Glomerular visceral epithelial cell (primary cell): ENCODE measurements around the gene SLC43A2.

Source experiments
- DNase-seq: peaks from one replicate; pipeline ENCODE4 v3.0.0-alpha.2; 2016; ENCODE audit errors: extremely low spot score

The SLC43A2 gene

DNA sequence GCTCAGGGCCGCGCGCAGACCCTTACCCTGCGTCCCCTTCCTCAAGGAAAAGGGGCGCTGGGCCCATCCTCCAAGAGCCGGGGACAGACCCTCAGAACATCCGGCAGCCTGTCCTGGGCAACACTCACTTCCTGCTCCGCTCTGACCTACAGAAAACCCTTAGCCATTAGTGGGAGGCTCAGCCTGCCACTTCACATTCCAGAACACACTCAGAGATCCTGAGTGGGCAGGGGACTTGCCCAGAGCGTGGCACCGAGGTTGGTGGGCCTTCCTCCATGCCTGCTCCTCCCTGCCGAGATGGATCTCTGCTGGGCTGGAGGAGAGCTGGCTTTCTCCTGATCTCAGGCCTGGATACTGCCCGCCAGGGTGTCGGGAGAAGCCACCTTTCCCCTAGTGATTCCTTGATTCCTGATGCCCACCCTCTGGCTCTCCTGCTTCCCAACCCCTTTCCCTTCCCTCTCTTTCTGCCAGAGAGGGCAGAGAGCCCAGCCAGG is 15.4 kb upstream of the SLC43A2 start:
- peak; percentile 52 for DNase-seq

- DNase-seq = peak; percentile 37
Observed at GRCh38 chr17:1643293-1643998, 14.8 kb upstream of the SLC43A2 start.

- no peak for DNase-seq
Observed at GRCh38 chr17:1641065-1641403, 12.4 kb upstream of the SLC43A2 start.

DNA sequence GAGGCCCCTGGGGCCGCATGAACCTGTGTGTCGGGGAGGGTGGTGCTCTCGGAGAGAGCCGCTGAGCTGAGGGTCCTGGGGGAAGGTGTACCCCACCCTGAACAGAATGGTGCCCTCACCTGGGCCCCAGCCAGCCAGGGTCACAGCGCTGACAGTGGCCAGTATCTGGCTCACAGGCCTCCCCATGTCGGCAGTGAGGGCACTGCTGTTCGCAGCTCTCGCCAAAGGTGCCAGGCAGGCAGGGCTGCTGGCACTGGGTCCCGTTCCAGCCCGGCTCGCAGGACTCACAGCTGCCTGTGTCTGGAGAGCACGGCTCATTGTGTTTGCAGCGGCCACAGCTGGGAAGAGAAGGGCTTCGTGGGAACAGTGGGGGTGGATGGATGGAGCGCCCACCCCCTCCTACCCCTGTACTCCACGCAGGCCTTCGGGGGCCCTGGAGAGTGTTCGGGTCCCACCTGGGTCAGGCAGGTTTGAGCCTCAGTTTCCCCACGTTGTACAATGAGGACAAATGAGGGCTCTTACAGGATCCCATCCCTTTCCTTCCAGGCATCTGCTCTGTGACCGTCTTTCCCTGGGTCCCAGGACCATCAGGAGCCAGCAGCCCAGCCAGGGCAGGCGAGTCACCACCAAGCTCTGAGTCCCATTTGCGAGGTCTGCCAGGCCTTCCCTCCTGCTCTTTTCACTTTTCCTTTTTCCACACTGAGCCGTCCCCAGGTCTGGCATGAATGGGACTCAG is 11.9 kb upstream of the SLC43A2 start:
- DNase-seq = no peak

GRCh38 chr17:1639549-1640180 is 11.0 kb upstream of the SLC43A2 start:
- DNase-seq = peak; percentile 32

DNA sequence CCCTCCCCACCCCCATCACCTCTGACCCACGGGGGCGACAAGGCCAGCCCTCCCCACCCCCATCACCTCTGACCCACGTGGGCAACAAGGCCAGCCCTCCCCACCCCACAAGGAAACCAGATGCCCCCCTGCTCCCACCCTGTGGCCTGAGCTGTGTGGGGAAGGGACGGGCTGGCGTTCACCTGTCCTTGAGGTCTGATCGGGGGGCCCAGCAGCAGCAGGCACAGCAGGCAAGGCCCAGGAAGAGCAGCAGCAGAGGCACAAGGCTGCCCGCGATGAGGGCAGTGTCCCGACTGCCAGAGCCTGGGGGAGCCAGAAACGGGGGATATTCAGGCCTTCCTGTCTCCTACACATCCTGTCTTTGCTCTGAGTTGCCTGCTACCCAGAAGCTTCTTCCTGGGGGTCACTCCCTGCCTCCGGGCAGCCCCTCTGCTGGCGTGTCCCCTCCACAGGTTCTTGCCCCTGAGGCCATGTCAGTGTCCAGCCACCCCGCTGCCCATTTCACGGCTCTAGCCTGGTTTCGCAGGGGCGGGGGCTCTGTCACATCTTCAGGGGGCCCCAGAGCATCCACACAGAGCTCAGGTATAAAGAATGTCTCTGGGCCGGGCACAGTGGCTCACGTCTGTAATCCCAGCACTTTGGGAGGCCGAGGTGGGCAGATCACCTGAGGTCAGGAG is 10.1 kb upstream of the SLC43A2 start:
- DNase-seq = no peak

DNA sequence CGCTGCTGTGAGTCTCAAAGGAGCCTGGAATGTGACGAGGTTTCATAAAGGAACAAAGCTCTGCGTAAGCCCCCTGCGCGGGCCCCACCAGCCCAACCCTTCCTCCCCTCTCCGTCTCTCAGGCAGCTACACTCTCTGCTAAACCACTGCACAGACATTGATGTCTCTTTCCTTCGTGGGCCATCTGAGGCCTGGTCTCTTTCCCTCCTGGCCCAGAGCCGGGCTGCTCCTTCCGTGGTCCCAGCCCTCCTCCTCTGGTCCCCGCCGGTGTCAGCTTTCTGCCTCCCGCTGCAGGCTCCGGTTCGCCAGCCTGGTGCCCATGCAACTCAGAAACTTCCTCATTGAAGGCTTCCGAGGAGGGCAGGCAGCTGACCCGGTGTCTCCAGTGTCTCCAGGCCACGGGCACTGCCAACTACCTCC is 9.5 kb upstream of the SLC43A2 start:
- DNase-seq = no peak

GRCh38 chr17:1636732-1637285 is 8.2 kb upstream of the SLC43A2 start:
- DNase-seq = no peak

- no peak for DNase-seq
Observed at GRCh38 chr17:1635675-1636465, 7.2 kb upstream of the SLC43A2 start.

- DNase-seq = no peak
Observed at GRCh38 chr17:1634841-1635650, 6.4 kb upstream of the SLC43A2 start.

DNA sequence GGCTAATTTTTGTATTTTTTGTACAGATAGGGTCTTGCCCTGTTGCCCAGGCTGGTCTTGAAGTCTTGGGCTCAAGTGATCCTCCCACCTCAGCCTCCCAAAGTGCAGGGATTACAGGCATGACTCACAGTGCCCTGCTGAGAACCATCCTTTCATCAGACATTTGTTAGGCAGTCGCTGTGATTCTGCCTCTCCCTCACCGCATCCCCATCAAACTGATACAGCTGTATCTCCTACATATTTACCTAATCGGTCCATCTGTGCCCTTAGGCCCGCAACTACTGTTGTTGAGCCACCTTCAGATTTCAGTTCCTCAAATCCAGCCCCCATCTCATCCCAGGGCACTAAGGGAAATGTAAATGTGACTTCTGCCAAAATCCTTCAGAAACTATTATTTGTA is 2.0 kb upstream of the SLC43A2 start:
- no peak for DNase-seq

DNA sequence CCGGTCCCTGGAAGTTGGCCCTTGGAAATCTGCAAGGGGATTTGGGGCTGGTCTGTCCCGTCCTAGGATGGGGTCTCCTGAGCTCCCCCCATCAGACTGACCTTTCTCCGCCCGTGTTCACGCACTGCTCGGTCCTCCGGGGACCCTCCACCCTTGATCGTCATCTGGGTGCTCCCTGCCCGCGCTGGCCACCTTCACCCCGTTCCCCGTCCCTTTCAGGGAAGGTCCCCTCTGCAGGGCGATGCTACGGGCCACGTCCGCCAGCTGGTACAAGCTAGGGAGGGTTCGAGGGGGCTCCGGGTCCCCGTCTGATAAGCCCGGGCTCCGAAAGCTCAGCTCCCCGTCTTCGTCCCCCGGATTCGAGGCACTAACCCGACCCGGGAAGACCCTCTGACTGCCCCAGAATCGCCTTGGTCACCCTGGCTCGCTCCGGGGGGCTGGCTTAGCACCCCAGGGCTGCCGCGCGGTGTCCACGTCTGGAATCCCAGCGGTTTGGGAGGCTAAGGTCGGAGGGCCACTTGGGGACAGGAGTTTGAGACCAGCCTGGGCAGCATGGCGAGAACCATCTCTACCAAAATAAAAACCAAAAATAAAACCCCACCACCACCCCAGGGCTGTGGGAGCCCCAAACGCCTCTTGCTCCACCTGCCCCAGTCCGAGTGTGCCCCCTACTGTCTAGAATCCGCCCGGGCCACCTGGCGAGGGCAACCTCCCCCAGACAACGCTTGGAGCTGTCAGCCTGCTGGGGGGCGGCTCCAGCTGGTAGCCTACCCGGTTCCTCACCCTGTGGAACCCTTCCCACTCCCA is 1.1 kb upstream of the SLC43A2 start:
- DNase-seq = peak; percentile 63

- DNase-seq = peak; percentile 97
Observed at GRCh38 chr17:1628856-1629503, 346 bp upstream of the SLC43A2 start.

DNA sequence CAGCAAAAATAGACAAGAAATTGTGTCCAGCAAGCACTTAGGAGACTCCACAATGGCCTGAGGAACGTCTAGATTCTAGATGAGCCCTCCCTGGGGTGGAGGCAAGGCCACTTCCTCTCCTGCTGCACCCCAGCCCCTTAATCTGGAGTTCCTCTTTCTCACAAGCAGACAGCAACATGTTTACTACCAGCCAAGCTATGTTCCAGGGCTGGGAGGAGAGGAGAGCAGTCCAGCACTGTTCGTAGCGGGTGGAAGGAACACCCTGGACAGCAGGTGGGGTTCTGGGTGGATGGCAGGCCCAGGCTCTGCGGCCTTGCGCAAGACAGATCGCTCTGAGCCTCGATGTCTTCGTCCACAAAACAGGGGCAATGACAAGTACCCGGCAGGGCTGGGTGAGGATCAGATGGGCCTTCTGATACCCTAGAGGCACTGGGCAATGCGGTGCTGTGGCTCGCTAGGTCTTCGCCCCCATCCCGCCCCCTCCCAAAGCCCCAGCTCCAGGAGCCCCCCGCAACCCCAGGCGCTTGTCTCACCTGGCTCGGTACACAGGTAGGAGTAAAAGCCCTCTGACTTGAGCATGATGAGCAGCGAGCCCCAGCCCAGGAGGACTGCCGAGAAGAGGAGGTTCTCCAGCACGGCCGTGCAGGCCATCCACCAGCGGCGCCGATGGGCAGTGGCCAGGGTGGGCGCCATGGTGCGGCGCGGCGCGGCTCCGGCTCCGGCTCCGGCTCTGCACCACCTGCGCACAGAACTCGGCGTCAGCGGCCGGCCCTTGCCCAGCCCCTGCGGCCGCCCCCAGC is 1.3 kb downstream of the SLC43A2 start:
- DNase-seq = no peak

- DNase-seq = no peak
Observed at GRCh38 chr17:1626333-1626732, 2.3 kb downstream of the SLC43A2 start.

DNA sequence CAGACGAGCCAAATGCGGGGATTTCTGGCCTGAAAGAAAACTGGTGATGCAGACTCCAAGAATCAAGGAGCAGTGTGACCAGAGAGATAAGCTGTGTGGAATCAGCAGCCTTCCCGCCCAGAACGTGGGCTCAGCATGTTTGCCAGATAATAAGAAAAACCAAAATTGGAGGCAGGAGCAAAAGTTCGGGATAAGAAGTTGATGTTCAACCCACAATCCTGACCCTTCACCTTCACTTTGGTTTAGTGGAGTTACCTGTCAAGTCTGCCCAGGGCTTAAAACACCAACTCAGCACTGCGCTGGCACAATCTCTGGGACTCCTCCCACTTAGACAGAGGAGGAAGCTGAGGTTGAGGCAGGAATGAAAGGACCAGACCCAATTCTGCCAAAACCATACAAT is 3.1 kb downstream of the SLC43A2 start:
- DNase-seq = no peak

DNA sequence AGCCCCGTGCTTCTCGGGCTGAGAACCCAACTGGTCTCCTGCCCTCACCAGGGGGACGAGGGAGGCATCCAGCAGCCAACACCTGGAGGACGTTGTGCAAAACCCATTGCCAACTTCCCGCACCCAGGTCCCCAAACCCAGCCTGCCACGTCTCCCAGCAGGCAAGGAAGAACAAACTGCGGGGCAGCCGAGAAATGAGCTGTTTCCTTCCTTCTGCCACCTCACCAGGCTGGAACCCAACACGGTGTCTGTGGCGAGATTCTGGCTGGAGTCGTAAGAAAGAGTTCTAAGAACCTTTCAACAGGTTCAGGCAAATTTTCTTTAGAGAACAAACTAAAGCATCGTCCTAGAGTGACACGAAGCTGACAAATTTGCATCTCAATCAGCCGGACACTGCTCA is 3.6 kb downstream of the SLC43A2 start:
- no peak for DNase-seq

GRCh38 chr17:1624650-1625049 is 4.0 kb downstream of the SLC43A2 start:
- no peak for DNase-seq
